Fibroblast of the conjunctiva (primary cell): Measurements from ENCODE around the gene PRG2.

Experiments
- DNase-seq: peaks from one replicate; pipeline ENCODE4 v3.0.0-alpha.2; 2010; ENCODE audit warnings: low read depth

Gene PRG2, protein sequence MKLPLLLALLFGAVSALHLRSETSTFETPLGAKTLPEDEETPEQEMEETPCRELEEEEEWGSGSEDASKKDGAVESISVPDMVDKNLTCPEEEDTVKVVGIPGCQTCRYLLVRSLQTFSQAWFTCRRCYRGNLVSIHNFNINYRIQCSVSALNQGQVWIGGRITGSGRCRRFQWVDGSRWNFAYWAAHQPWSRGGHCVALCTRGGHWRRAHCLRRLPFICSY

DNA sequence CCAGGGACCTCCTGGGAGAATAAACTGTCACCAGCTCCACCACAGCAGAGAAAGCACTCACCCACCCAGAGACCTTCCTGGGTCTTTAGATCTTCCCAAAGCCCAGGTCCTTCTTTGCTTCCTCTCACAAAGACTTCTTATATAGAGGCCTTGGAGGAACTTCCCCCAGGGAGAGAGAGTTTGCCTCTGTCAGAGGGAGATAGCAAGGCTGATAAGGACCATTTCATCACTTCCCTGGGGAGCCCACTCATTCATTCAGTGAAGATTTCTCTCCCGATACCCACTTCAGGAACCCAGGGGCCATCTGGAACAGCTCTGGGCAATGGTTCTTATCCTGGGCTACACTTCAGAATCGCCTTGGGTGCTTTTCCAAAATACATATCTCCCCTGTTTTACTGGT is at the start of gene PRG2:
Gene PRG2, minus strand, starts transcription at position 116 of the 400 bp plus-strand sequence. CDS start 706 bp downstream, outside the sequence.
- DNase-seq, result no peak

DNA sequence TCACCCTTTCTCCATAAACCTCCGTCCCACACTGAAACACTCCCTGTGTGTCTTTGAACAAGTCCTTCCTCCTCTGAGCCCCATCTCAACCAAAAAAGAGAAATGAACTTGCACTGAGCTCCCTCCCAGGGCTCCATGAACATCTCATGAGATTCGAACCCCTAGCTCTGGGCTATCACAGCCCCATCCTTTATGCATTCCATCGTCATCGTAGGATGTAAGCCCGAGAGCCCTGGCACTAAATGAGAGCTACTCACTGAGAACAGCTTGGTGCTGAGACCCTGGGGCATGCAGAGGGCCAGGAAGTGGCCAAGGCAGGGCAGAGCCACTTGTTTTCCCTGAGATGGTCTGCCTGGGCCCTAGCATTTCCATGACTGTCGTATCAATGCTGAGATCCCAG is 49.3 kb upstream of the PRG2 start:
- no peak for DNase-seq

DNA sequence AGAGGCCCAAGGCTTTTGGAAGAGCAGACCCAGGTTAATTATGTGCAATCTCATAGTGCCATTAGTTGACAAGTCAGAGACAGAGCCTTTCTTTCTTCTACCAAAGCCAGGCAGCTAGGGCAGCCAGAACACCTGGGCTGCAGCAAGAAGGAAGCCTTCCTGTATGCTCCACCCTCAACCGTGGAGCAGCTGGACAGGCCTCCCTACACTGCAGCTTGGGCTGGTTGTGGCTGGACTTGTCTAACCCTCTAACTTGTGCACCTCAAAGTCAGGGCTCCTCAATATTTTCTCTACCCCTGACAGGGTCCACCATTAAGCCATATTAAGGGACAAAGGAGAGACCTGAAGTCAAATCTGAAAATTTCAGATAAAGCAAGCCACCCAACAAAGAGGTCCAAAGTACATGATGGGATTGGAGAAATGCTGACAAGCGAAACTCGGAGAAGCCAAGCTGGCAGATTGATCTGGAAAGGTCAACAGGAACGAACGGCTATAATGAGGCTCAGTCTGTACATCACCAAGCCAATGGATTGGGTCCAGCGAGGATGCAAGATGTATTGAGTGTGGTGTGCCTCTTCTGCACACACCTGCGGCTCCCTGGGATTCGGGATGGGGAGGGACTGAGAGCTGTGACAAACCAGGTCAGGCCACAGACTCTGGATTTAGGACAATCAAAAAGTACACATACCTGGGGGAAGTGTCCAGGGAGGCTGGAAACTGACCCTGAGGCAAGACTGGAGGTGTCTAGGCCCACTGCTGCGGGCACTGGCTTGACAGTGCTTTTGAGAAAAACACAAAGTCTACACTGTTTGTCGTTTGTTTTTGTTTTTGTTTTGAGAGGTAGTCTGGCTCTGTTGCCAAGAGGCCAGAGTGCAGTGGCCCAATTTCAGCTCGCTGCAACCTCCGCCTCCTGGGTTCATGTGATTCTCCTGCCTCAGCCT is 48.2 kb upstream of the PRG2 start:
- no peak for DNase-seq

DNA sequence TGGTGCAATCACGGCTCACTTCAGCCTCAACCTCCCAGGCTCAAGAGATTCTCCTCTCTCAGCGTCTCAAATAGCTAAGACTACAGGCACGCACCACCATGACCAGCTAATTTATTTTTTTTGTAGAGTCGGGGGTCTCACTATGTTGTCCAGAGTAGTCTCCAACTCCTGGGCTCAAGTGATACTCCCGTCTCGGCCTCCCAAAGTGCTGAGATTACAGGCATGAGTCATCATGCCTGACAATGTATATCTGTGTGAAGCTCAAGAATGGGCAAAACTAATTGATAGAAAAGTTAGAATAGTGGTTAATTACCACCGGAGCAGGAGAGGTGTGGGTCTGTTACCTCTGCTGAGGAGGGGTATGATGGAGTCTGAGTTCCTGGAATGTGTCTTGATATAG is 45.6 kb upstream of the PRG2 start:
- DNase-seq, result no peak

DNA sequence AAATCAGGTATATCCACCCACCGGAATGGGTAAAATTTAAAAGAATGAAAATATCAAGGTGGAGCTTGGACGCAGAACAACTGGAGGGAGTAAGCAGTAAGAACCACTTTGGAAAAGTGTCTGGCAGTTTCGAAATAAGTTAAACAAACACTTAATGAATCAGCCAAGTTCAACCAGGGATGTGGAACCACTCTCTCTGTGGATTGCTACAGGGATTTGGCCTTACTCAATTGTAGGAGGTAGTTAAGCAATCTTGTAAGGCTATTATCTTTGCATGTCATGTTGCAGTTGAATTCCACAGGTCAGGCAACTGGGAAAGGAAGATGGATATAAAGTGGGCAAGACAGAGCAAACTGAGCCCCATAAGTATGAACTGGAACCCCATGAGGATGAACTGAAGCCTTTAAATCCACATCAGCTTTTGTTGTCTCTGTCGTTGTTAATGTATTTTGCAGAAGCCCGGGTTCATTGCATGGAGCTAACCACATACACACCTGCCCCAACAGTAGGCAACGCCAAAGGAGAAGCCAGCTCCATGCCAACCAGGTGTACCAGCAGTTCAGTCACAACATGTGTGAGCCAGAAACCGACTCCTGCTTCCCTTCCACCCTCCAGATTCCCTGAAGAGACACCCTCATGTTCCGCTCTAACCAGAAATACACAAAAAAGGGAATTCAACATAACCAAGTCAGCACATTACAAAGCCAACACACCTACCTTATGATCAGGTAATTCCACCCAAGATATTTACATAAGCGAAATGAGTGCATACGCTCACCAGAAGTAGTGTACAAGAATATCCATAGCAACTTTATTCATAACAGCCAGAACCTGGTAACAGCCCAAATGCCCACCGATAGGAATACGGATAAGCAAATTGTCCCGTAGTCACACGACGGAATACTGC is 44.4 kb upstream of the PRG2 start:
- DNase-seq, result peak; percentile 85

DNA sequence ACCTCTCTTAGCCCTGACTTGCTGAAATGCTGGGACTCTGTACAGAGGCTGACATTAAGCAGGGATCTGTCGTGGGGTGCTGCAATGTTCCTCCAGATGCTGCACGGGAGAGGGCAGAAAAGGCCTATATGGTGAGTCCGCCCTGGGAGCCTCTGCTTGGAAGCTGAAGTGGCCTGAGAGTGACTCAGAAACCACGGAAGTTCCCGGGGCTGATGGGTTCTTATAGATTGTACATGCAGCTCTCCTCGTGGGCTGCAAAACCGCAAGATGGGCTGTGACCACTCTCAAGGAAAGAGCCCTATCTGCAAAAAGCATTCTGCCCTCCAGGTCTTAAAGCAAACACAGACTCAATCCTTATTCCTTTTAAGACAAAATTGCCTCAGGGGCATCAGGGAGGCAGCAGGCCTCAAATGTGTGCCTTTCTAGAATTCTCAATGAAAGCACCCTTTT is 42.3 kb upstream of the PRG2 start:
- no peak for DNase-seq

DNA sequence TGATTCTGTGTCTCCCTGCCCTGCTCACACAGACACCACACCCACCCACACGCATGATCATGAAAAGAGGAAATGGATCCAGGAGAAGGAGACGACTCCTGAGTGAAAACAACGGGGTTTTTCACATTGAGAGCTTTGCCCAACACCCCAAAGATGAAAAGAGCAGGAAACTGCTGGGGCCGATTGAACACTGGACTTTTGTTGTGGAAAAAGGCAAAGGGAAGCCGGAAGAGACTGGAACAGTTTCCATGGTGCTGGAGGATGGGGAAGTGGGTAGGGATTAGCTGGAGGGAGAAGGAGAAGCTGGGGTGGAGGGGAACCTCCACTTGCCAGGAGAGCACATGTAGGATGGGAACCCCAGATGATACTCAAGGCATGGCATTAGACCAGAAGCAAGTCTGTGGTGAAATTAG is 41.7 kb upstream of the PRG2 start:
- no peak for DNase-seq

DNA sequence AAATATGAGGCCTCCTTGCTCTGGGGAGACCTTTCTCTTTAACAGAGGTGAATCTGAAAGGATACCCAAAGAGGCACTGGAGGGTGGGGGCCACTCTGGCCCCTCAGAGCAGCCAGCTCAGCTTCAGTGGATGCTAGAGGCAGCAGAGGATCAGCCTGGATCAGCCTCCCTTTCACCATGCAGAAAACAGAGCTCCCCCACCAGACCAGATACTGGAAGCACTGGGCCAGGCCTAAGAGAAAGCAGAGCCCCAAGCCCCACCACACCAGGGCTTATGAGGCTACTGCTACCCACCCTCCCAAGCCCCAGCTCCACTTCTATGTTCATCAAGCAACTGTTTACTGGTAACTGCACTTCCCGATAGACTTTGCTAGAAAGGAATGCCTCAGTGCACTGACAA is 40.5 kb upstream of the PRG2 start:
- no peak for DNase-seq

DNA sequence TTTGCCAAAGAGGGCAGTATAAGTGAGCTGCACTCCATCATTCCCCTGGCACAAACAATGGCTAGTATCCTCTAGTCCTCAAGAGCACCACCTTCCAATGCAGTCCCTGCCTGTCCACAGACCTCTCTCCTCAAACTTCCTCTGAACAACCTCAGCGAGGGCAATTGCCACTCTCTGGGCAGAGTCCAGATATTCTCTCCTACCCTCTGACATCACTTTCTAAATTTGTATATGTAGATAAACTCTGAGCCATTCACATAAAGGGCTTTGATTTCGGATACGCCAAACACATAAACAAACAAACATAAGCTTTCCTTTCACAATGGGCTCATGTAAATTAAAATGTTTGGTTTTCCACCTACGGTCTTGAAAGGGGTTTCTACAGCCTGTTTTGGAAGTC is 39.5 kb upstream of the PRG2 start:
- no peak for DNase-seq

DNA sequence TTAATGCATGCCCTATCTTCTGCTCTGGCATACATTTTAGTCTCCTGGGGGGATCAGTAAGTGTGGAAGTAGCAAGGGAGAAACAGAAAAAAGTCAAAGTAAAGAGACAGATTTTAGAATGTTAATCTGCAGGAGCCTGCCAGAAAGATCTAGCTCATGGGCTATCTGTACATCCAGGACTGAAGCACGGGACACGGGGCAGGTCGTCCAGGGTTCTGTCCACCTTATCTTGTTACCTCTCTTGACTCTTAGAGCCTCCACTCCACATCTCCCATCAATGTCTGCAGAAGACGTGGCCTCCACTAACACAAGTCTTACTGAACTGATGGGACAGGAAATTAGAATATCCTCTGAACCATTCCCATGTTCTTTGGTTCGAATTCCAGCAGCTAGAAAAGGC is 38.2 kb upstream of the PRG2 start:
- no peak for DNase-seq

DNA sequence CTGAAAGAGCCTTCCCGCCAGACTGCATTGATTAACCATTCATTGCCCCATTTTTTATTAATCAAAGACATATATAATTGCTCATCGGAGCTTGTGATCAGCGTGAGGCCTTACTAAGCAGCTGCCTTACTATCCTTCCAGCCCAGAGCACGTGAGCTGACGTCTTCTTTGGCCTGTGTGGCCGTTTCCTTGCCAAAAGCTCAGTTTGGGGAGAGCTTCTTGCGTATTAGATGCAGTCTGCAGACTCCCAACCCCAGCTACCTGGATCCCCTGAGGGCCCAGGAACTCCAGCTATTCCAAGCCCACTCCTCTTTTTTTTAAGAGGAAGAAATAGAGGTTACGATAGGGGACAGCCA is 37.3 kb upstream of the PRG2 start:
- peak; percentile 84 for DNase-seq

DNA sequence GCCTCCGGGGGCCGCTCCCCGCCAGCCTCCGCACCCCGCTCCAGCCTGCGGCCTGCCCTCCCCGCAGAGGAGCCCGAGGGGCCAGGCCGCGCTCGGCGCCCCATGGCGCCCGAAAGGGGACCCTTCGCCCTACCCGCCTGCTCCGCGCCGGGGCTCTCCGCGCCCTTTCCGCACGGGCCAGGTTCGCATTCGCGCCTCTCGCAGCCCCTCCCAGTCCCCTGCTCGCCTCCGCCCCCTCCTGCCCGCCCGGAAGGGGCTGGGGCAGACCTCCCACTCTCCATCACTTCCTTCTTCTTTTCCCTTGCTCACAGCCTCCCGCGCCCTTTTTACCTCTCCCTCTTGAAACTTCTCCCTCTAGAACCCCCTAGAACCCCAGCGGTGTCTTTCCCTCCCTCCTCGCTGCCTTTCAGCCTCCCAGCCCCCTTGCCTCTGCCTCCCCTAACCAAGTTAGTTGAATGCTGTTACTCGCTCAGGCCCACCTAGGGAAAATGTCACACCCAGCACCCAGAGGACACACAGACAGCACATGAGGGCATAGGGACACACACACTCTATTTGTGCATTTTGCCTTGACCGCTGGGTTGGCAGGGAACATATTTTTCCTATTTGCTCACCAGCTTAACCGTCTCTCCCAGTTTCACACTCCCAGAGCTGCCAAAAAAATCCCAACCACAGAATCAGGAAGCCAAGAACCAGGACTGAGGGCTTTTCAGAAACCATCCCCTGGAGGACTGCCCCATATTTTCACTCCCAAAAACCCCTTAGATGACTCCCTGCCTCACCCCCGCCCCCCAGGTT is 36.7 kb upstream of the PRG2 start, which contains the start of gene SLC43A3:
Gene SLC43A3, minus strand, starts transcription at position 193 of the 798 bp plus-strand sequence. CDS start 949 bp downstream, outside the sequence.
- peak; percentile 85 for DNase-seq

DNA sequence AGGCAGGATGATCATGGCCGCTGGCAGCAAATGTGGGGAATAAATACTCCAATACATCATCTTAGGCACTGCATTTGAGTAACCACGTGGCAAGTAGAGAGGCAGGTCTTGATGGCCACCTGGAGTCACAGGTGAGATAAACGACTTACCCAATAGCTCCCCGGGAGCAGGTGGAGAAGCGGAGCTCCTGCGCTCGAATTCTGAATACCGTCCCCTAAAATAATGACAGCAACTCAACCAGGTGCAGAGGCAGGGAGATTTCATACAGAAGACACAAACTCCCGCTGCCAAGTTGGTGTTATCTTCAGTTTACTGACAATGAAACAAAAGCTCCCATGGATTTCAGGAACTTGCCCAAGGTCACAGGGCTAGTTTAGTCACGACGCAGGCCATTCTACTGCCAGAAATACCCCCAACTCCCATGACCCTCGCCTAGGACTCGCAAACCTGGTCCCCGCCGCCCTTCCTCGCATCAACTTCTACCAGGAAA is 36.0 kb upstream of the PRG2 start:
- DNase-seq, result no peak

DNA sequence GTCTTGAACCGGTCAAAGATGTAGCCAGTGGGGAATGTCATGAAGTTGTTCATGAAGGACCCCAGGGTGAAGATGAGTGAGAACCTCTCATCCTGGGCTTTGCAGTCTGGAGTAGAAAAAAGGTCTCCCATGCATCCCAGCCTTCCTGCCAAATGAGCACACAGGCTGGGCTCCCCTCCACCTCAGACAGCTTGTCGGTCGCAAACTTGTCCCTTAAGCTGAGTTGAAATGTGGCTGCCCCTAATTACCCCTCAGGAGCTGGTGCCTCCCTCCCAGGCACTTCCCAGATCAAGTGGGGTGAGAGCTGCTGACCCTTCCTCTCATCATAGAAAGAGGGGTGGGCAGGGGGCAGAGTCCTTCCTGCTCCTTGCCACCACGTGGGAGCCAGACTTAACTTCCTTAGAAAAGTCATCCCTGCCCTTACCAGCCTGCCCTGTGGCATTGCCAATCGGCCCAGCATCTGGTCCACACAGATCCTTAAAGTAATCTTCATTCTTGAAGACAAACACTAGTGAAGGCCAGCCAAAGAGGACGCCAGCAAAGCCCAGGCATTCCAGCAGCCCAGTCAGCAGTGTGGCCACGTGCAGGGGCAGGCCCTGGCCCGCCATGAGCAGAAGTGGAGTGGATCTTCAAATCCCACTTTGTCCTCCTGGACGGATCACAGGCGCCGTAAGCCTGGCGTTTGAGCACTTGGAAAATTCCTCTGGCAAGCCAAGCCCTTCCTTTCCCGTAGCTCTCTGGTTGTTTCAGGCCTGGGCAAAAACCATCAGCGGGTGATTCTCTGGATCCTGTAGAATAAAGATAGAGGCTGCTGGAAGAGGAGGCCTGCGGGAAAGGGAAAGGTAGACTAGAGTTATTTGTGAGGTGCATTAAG is 35.4 kb upstream of the PRG2 start:
- no peak for DNase-seq

DNA sequence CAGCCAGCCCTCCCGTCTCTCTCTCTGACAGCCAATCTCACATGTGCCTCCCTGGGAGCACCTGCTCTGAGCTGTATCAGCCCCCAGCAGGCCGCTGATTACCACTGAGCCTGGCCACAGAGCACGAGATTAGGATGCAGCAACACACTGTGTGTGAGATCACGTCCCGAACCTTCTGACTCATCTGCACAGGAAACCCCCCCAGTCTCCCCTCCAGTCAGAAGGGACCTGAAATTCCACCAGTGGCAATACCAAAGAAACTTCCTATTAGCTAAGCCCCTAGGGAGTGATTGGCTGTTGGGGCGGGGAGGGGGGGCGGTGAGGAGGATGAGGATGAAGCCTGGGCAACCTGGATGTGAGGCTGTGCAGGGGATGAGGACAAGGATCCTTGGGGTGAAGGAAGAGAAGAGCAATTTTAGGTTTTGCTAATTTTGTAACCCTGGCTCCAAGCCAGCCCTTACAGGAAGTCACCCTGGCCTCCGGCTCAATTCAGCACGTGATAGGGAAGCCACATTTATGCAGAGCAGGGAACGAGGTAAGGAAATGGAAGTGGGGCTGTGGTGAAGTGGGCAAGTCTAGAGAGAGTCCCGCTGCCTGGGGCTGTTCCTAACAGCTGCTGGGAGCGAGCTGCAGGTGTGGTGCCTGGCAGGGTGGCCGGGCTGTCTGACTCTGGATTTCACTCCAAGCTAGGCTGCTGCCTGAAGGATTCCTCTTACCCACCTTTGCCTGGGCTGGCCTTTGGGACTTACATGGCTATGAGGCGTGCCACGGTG is 34.5 kb upstream of the PRG2 start:
- peak; percentile 56 for DNase-seq

DNA sequence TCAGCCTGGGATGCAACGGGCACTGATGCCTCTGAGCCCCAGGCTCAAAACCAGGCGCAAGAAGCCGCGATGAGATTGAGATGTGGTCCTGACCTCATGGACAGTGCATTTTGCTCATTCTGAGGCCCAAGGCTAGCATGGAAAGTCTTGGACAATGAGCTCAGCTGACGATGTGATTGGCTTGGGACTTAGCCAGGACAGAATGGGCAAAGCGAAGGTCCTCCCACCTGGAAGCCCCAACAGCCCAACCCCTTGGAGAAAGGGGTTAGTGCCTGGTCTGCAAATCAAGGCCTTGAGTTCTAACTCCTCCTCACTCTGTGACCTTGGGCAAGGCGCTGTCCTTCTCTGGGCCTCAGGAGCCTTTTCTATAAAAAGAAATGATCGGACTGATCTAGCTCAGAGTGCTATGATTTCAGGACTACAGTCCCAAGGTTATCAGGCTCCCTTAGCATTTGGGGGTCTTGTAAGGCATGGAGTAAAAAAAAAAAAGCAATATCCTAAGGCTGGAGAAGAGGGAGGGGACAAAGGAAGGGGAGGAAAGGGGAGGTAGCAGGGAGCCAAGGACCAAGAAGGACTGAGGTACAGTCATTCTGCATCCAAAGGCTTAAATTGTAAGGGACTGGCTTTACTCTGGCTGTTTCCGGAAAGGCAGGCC is 33.8 kb upstream of the PRG2 start:
- no peak for DNase-seq

DNA sequence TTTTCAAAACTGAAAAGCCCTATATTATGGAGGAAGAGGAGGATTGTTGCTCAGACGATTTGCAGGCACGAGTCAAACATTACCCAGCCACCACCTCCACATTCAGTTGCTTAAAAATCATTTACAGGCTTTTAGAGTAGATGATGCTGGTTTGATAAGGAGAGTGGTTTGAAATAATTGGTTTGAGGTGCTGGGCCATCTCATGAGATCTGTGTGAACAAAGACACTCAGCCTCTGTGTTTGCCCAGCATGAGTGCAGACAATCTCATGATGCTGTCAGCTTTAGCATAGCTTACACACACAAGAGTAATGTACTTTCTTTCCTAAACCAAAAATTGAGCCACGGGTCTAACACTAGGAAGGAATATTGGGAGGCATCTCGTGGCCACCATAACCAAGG is 32.2 kb upstream of the PRG2 start:
- DNase-seq, result no peak

DNA sequence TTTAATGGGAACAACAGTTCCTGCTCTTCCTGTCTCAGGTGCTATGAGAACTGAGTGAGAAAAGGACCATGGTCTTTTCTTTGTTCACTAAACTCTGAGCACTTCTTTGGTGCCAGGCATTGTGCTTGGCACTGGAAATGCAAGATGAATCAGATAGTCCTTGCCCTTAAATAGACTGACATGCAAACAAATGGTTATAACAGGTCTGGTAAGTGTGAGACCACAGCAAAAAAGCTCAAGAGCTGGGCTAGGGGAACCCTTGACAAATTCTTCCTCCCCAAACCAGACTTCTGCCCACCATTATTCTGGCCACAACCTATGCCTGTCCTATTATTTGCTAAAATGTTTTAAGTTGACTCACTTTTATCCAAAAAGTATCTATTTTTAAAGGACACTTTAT is 31.4 kb upstream of the PRG2 start:
- DNase-seq, result no peak

DNA sequence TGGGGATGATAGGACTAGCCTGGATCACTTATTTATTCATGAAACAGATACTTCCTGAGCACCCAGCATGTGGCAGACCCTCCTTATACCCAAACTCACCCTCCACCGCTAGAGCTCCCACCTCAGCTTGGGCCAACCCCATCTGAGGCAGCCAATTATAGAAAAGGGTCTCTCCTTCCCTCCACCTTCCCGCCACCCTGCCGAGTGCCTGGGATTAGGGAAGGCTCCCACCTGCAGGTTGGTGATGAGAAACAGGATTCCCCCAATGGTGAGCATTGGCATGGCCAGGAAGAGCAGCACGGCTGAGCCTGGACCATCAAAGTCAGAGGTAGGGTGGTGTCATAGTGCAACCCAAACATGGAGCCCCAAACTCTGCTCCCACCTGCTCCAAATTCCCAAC is 30.6 kb upstream of the PRG2 start:
- no peak for DNase-seq
